ENCODE results near the gene RUNX2. TPM values are rescaled to one million over a fixed set of nuclear protein-coding genes. Genes with fewer than 3 reads are reported as not detected.
"Not testable (repeated sequence)": the region's sequence is repeated elsewhere in the genome, so short reads cannot be mapped to it uniquely, and the experiment has no call there.

Gene RUNX2
- total RNA-seq, 1 donor from 2014 or later: 2.5 TPM

DNA sequence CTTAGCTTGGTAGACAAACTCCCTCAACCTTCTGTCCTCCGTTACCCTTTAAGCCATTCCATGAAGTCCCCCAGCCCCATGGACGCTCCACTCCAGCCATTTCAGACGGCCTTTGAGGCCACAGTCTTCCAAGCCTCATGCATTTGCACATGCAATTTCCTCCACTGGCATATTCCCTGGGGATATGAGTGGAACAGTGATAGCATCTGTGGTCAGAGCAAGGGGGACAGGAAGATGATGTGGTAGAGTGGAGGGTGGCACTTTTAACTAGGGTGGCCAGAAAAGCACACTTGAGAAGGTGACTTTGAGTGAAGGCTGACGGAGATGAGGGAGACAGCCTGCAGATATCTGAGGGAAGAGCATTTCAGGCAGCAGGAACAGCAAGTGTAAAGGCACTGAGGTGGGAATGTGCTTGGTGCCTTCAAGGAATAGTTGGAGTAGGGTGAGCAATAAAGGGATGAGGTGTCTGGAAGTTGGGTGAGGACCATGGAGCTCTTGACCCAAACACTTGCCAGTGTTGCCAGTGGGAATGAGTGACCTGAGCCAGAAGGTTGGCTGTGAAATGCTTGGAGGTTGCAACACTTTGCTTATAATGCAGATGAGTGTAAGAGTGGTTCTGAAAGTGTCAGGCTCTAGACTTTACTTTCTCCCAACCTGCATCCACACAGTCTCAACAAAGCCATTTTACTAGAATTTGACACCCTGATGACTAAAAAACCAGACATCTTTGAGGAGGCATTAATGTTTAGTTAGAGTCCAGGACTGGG is 325.2 kb downstream of the RUNX2 start:
- no peak for ATAC-seq

DNA sequence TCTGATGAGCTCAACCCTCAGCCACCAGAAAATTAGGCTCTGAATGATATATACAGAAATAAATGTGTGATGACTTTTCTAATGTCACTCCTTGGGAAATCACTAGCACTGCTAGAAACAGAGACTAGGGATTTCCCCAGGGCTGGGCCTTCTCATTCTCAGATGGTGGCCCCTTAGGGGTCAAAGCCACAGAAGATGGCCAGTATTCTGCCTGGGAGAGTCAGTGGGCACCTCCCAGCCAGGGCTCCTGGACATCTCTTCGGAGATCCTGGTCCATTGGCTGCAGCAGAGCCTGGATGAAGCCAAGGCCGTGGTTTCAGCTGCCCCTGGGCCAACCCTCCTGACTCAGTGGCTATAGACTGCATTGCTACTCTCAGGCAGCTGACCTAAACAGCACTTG is 326.5 kb downstream of the RUNX2 start:
- no peak for ATAC-seq

GRCh38 chr6:45655745-45656476 is 327.8 kb downstream of the RUNX2 start:
- peak; percentile 83 for ATAC-seq

DNA sequence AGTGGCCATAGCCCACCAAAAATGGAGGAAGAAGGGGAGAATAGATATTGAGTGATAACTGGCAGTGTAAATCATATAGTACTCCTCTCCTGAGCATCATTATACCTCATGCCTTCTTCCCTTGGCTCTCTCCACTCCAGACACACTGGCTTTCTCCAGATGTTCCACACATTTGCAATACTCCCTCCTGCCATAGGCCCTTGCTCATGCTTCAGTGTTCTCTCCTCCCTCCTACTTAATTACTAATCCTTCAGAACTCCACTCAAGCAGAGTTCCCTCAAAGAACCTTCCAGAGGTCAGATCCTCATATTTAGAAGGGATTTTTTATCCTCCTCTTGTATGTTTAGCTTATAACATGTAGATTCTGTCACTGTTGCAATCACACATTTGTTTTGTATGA is 329.1 kb downstream of the RUNX2 start:
- no peak for ATAC-seq

- no peak for ATAC-seq
Measured at GRCh38 chr6:45658400-45658799, 330.3 kb downstream of the RUNX2 start.

- ATAC-seq: no peak
Measured at GRCh38 chr6:45658958-45659357, 330.8 kb downstream of the RUNX2 start.

GRCh38 chr6:45661661-45662060 is 333.5 kb downstream of the RUNX2 start:
- peak; percentile 9 for ATAC-seq

- peak; percentile 53 for ATAC-seq
Measured at GRCh38 chr6:45663251-45664221, 335.4 kb downstream of the RUNX2 start.

GRCh38 chr6:45664707-45665106 is 336.6 kb downstream of the RUNX2 start:
- no peak for ATAC-seq

DNA sequence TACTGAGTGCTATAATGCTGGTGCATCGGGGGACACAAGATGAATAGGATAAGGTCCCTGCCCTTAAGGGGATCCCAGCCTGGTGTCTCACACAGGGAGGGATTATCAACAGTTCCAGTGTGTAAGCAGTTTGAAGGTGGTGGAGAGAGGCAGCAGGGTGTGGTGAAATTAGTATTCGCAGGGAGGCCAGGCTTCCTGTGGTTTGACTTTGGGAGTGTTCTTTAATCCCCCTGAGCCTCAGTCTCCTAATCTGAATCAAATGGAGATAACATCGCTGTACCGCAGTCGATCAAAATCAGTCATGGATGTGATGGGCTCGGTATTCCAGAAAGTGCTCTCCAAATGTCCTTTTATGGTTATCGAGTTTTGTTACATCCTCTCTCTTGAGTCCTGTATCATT is 337.7 kb downstream of the RUNX2 start:
- ATAC-seq: no peak

DNA sequence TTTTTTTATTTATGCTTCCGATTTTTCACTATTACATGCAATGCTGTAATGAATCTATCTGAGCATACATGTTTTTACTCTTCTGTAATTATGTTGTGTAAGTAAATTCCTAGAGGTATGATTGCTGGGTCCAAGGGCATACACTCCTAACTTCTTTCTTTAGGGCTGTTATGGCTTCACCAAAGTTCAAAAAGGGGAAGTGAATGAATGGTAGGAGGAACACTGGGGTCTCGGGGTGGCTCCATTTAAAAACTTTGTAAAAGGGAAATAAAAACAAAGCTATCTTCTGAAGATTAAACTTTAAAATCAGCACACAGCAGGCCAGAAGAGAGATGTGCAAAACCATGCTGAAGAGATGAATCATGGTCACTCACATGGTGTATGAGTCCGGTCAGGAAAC is 338.7 kb downstream of the RUNX2 start:
- no peak for ATAC-seq

DNA sequence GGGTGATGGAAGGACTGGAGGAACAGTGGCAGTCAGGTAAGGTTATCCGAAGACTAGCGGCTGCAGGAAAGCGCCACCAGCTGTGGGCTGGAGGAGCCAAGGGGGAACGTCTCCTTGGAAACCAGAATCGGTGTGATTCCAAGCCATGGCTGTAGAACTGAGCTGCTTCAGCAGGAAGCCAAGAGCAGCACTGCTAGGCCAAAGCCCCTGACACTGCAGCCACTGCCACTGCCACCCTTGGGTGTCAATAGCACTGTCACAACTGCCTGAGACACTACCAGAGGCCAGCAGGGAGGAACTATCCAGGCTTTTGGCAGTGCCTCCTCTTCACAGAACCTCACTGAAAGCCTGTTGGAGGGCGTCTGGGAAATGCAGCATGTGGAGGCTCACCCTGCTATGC is 339.2 kb downstream of the RUNX2 start:
- ATAC-seq: peak; percentile 22

DNA sequence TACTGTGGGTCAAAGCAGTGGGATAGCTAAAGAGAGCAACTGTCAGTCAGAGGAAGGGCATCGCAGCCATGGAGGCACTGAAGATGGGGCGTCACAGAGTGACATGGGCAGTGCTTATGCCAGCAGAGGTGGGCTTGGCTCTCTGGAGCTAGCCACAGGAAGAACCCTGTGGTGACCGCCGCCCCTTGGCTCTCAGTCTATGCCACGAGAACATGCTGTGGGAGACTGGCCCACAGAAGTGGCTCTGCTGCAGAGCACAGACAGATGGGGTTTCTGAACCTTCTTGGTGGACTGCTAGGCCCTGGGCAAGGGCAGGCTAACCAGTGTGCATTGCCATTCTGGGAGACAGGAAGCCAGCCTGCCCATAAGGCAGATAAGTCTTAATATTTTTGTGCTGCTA is 339.6 kb downstream of the RUNX2 start:
- ATAC-seq: peak; percentile 22

- no peak for ATAC-seq
Measured at GRCh38 chr6:45668705-45669104, 340.6 kb downstream of the RUNX2 start.

- ATAC-seq: not testable (repeated sequence)
Measured at GRCh38 chr6:45673167-45673566, 345.0 kb downstream of the RUNX2 start.

- ATAC-seq: peak; percentile 46
Measured at GRCh38 chr6:45675166-45675565, 347.0 kb downstream of the RUNX2 start.

GRCh38 chr6:45675634-45676033 is 347.5 kb downstream of the RUNX2 start:
- ATAC-seq: peak; percentile 40

DNA sequence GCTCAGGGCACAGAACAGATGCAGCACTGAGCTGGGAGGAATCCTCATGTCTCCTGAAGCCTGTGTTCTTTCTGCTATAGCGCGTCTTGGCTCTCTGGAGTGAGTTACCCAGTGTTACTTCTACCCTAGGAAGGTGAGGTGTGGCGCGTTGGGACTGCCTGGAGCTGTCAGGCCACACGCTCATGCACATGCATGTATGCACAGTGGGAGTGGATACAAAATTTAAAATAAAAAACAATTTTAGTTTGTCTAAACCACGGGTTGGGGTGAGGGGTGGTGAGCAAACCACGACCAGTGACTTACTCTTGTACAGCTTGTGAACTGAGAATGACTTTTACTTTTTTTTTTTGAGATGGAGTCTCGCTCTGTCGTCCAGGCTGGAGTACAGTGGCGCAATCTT is 348.2 kb downstream of the RUNX2 start:
- no peak for ATAC-seq

- peak; percentile 89 for ATAC-seq
Measured at GRCh38 chr6:45677381-45678284, 349.5 kb downstream of the RUNX2 start.

GRCh38 chr6:45678285-45678607 is 350.1 kb downstream of the RUNX2 start:
- ATAC-seq: no peak

- no peak for ATAC-seq
Measured at GRCh38 chr6:45679163-45679562, 351.0 kb downstream of the RUNX2 start.

DNA sequence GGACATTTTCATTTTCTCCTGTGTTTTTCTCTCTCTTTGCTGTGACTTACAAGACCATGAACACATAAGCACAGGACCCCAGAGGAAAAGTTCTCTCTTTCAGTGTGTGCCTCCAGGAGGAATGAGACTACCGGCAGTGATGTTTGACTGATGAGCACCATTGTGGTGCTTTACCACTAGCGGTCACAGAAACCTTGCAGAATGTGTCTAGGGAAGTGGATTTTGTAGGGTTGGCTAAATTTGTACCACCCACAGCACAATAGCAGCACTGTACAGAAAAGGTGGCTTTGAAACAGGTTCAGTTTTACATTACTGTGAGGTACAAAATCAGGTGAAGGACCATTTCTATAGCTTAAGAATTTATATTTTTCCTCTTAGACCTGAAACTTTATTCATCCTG is 351.5 kb downstream of the RUNX2 start:
- no peak for ATAC-seq
